ENCODE results near the gene DCC.

Gene DCC

DNA sequence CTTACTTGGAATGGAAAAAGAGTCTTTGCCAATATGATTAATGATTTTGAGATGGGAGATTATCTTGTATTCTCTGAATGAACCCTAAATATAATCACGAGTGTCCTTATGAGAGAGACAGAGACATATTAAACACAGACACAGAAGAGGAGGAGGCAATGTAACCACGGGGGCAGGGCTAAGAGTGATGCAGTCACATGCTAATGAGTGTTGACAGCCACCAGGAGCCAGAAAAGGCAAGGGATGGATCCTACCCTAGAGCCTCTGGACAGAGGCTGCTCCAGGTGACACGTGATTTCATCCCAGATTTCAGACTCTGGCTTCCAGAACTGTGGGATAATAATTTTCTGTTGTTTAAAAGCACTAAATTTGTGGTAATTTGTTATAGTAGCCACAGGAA lies 1204.9 kb downstream of the DCC start:
- no peak for DNase-seq

DNA sequence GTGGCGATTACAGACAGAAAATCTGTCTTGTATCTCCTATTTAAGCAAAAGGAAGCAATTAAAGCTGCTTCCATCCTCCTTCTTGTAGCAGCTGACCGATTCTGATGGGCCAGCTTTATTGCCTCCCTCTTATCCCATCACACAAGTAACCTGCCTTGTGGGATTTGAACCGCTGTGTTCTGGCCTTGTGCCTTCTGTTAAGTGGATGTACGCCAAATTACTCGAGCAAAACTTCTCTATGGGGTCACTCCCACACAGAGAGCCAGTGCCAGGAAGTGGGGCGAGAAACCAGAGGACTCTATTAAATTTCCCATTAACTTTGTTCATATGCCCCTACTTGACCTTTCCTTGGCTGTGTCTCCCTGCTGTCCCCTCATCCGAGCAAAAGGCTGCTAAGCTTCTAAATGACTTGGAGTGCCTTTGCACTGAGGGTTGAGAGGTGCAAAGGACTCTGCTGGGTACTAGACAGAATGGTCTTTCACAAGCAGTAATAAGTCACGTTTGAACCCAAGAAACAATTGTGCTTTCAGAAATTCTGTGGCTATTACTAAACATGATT lies 1212.0 kb downstream of the DCC start:
- no peak for DNase-seq

DNA sequence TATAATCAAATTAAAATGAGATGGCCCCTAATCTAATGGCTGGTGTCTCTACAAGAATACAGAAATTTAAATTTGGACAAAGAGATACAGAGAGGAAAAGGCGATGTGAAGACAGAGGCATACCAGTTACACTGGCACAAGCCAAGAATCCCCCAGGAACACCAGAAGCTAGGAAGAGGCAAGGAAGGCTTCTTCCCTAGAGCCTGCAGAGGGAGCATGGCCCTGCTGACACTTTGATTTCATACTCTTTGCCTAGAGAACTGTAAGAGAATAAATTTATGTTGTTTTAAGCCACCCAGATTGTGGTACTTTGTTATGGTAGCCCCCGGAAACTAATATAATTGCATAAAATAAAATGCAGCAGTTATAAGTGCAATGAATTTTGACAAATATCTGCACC lies 1213.0 kb downstream of the DCC start:
- no peak for DNase-seq

DNA sequence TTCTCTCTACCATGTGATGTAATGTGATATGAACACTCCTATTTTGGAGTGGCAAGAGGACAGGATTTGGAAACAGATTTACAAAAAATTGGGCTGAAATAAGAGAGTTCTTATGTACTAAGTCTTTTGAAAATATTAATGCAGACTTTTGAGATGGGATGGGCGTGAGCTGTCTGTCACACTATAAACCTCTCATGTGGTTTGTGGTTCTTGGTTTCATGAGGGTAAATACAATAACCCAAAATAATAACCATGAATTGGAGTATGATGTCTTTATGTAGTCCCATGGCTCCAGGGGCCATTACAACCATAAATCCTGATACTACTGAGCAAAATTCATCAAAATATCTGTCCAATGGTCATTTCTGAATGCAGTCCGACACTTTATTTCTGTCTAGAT lies 1216.5 kb downstream of the DCC start:
- DNase-seq, result no peak

DNA sequence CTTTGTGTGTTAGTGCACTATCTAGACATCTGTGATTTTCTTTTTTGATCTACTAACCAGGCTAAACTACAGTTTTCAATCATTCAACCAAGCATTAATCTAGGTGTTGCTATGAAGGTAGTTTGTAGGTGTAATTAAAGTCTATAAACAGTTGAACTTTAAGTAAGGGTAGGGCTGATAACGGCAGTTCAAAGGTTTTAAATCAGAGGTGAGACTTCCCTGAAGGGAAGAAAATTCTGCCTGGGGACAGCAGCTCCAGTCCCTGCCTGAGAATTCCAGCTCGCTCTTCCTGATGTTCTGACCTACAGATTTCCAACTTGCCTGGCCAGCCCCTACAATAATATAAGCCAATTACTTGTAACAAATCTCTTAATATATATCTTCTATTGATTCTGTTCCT lies 1220.5 kb downstream of the DCC start:
- DNase-seq, result no peak

DNA sequence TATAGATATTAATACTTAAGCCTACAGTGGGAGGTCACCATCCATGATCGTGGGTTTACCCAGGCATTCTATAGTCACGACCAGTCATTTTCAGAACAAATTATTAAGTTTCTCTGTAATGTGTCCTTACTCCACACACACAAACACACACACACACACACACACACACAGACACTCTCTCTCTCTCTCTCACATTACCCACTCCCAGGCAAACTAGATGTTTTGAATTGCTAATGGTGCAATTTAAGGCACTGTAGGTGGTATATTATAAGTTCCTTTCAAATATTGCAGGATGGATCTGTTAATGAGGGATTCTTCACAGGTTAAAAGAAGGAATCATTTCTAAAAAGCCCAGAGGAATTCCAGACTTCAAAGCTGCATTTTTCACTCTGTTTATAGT lies 1226.6 kb downstream of the DCC start:
- DNase-seq, result no peak

DNA sequence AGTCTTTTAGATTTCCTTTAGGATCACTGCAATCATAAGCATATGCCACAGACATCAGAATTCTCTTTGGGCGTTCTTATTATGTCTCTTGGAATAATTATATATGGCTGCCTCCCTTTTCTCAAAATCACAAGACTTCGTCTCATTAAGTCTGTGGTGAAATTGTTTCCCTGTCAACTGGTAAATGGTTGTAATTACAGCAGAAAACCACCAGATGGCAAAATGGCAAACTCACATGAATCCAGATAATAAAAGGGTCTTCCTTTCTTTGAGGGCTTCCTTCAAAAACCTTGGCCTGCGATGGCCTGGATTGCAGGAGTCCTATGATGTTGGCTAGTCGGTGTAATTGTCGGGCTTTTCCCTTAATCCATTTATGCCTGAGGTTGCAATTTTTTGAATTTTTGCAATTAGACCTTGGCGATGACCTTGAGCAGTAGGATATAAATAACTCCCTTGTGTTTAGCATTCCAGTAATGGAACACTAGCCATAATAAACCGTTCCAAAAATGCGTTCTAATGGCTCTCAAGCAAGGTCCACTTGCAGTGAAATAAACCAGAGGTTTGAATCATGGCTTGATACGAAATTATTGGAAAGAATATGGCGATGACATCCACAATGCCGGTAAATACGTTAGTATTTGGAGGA lies 1228.1 kb downstream of the DCC start:
- DNase-seq, result no peak
